ENCODE data around the gene SLAMF7.

SLAMF7 gene

GRCh38 chr1:160752406-160752805 lies 13.4 kb downstream of the SLAMF7 start:
- H3K27ac ChIP-seq: no peak overlapping the region
- no peak for TF ChIP-seq CTCF (conservative IDR thresholded peaks at IDR 0.05)

DNA sequence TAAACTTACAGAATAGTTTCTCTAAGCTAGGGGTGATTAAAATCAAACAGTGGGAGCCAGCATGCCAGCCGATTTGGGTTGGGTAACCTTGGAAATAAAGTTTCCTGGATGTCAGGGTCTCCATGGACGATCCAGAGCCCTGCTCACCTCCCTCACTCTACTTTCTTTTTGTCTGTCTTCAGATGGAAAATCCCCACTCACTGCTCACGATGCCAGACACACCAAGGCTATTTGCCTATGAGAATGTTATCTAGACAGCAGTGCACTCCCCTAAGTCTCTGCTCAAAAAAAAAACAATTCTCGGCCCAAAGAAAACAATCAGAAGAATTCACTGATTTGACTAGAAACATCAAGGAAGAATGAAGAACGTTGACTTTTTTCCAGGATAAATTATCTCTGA lies 13.9 kb downstream of the SLAMF7 start:
- no peak for TF ChIP-seq CTCF (conservative IDR thresholded peaks at IDR 0.05)
- H3K27ac ChIP-seq: no peak overlapping the region

DNA sequence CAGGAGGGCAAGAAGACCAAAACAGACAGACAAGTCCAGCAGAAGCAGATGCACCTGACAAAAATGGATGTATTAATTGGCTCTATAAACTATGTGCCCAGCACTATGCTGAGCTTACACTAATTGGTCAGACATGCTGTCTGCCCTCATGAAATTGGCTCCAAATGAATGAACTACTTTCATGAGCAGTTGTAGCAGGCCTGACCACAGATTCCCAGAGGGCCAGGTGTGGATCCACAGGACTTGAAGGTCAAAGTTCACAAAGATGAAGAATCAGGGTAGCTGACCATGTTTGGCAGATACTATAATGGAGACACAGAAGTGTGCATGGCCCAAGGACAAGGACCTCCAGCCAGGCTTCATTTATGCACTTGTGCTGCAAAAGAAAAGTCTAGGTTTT lies 14.5 kb downstream of the SLAMF7 start:
- TF ChIP-seq CTCF (conservative IDR thresholded peaks at IDR 0.05): no peak
- H3K27ac ChIP-seq: no peak overlapping the region

DNA sequence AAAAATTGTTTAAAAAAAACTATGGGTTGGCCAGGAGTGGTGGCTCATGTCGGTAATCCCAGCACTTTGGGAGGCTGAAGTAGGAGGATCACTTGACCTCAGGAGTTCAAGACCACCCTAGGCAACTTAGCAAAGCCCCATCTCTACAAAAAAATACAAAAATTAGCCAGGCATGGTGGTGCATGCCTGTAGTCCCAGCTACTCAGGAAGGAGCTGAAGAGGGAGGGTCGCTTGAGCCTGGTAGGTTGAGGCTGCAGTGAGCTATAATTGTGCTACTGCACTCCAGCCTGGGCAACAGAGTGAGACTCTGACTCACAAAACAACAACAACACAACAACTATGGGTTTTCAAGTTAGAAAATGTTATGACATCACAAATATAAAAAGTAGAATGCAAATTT lies 16.4 kb downstream of the SLAMF7 start:
- no peak for TF ChIP-seq CTCF (conservative IDR thresholded peaks at IDR 0.05)
- H3K27ac ChIP-seq: no peak overlapping the region

DNA sequence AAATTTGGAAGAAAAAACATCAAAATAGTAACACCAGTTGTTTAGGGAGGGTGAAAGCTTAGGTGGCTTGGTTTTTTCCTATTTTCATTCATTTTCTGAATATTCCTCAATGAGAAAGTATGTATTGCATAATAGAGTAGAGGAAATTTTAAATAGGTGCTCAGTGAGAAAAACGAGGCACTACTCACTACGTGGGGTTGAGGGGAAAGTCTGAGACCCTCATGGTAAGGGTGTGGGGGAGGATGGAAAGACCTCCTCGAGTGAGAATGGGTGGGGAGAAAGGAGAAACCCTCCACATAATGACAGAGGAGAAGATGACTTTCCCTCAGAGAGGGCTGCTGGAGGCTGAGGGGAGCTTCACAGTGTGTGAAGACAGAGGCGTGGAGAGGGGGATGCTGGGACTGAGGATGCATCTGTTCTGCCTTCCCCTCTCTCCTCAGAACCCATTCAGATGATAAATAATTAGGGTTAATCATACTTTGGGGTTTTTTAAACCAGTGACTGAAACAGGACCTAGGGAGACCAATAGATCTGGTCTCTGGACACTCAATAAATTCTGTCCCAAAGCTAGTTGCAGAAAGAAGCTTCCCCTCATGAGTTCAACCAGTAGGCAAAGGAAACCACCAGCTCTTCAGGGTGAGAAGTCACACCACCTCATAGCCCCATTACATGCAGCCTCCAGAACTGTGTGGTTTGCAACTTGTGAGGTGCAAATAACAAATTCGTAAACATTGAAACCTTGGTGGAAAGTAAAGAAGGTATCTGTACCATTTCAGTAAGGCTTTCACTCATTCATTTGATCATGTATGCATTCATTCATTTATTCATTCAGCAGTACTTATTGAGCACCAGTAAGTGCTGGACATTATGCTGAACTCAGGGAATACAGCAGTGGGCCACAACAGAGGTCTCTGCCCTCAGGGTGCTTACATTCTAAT lies 17.1 kb downstream of the SLAMF7 start:
- TF ChIP-seq CTCF (conservative IDR thresholded peaks at IDR 0.05): no peak
- H3K27ac ChIP-seq: no peak overlapping the region

GRCh38 chr1:160756849-160757201 lies 17.8 kb downstream of the SLAMF7 start:
- no peak for TF ChIP-seq CTCF (conservative IDR thresholded peaks at IDR 0.05)
- no peak overlapping the region for H3K27ac ChIP-seq

GRCh38 chr1:160758521-160758920 lies 19.5 kb downstream of the SLAMF7 start:
- no peak for TF ChIP-seq CTCF (conservative IDR thresholded peaks at IDR 0.05)
- H3K27ac ChIP-seq: no peak overlapping the region

Measured in VCaP (cell line).